OCI-M1 (cell line): ENCODE results near the gene TOB1.

Experiments
- DNase-seq: peaks from one replicate; lab custom pipeline; 2025; lab: John Stamatoyannopoulos, UW

The TOB1 gene

DNA sequence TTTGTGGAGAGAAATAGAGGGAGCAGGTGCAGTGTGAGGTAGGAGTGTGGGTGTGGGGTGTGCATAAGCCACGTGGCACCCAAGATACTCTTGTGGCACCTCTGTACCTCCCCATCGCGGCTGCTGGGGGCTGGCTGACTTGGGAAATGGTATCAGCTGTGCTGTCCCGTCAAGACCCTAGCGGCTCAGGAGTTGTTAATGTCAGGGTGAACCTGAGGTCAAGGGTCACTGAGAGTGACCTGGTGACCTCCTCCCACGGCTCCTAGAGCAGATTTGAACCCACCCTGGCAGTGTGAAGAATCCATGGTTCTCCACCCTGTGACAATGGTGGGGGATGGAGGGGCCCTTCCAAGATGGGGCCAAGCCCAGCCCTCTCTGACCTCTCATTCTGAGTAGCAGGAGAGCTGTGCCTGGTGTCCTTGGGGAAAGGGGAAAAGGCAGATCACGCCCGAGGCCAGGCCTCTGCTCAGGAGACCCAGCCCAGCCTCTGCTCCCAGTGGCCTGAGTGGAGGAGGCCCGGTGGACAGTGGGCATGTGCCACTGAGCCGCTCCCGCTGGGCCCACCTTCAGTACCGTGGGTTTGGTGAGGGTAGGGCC, 33.8 kb downstream of the TOB1 start:
- no peak for DNase-seq

- DNase-seq, result no peak
Observed at GRCh38 chr17:50831471-50831928, 34.7 kb downstream of the TOB1 start.

- DNase-seq, result no peak
Observed at GRCh38 chr17:50830994-50831393, 35.2 kb downstream of the TOB1 start.

DNA sequence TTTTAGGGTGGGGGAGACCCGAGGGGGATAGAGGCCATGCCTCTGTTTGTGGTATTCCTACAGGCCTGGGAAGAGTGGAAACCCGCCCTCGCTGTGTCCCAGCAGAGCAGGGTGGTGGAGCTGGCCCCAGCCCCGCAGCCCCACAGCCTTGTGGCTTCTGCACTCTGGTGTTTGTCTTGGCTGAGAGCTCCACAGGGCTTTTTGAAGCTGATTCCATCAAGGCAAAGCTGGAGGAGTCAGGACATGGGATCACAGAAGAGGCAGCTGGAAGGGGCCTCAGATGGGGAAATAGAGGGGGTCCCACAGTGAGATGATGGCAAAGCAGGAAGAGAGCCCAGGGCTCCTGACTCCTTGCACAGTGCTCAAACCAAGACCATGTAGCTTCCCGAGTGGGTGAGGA, 35.8 kb downstream of the TOB1 start:
- DNase-seq, result no peak

- no peak for DNase-seq
Observed at GRCh38 chr17:50829332-50829731, 36.8 kb downstream of the TOB1 start.

- DNase-seq, result no peak
Observed at GRCh38 chr17:50828508-50829170, 37.5 kb downstream of the TOB1 start.

- DNase-seq, result no peak
Observed at GRCh38 chr17:50825188-50825587, 41.0 kb downstream of the TOB1 start.

- no peak for DNase-seq
Observed at GRCh38 chr17:50824429-50824828, 41.7 kb downstream of the TOB1 start.

DNA sequence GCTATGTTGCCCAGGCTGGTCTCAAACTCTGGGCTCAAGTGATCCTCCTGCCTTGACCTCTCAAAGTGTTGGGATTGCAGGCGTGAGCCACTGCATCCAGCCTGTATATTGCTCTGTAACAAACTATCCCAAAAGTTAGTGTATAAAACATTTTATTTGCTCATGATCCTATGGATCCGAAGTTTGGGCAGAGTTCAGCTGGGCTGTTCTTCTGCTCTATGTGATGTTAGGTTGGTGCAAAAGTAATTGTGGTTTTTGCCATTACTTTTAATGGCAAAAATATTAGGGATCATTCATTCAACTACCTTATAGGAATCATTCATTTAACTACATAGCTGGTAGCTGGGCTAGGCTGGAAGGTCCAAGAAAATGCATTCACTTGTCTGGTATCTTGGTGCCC, 43.6 kb downstream of the TOB1 start:
- DNase-seq, result no peak

GRCh38 chr17:50820651-50821050, 45.5 kb downstream of the TOB1 start:
- no peak for DNase-seq

DNA sequence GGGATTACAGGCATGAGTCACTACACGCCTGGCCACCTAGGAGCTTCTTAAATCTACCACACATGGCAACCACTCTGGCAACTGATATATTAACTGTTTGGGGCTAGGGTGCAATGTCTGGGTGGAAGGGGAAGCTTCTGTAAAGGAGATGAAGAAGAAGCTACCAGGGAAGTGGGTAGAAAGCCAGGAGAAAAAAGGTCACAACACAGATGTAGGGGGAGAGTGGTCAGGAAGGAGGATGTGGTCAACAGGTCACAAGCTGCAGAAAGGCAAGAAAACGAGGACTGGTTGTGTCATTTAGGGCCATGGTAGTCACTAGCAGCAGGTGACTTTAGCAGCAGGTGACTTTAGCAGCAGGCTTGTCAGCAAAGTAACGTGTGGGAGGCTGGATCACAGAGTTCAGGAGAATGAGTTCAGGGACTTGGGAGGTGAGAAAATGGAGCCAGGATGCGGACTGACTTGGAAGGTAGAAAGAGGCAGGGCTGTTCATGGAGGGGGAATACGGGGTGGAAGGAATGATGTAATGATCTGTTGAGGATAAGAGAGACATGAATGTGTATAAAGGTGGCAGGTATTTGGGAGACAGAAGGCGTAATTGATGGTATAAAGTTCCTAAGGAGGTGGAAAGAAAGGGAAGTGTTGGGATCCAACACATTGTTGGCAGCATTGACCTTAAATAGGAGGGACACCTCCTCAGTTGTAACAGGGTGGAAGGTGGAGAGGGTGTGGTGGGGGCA, 47.1 kb downstream of the TOB1 start:
- DNase-seq, result peak; percentile 20

DNA sequence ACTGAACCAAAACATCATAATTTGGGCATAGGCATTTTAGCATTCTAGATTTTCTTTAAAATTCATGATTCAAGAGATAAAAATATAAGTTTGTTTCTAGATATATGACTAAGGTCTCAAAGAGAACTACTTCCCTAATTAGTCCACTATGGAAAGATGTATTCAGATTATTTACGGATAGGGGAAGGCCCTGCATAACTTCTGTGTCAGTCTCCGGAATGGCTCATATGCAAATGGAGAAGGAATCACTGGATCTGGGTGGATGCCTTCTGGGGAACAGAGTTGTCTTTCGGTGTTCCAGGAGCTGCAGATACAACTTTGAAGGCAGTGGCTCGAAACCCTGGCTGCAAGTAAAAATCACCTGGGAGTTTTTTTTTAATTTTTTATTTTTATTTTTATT, 47.9 kb downstream of the TOB1 start:
- no peak for DNase-seq

GRCh38 chr17:50817838-50818237, 48.3 kb downstream of the TOB1 start:
- no peak for DNase-seq

- peak; percentile 7 for DNase-seq
Observed at GRCh38 chr17:50816771-50817751, 49.1 kb downstream of the TOB1 start.

DNA sequence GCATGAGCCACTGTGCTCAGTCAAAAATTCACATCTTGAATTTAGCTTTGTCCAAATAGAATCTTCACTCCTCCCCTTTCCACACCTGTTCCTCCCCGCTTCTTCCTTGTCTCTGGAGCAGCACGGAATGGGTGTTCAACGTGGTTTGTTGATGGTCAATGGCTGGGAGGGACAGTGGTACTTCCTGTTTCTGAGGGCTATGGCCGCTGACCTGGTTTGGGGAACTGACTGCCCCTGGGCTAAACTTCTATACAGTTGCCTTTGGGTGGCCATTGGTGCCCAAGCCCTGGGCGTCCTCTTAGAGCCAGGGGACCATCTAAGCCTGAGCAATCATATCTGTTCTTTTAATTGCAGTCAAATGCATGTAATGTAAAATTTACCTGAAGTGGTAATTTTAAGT, 49.9 kb downstream of the TOB1 start:
- peak; percentile 40 for DNase-seq

- no peak for DNase-seq
Observed at GRCh38 chr17:50815400-50815799, 50.8 kb downstream of the TOB1 start.

- no peak for DNase-seq
Observed at GRCh38 chr17:50813583-50813982, 52.6 kb downstream of the TOB1 start.
